Measurements from ENCODE around the gene MVB12B. TPM values are rescaled to one million over a fixed set of nuclear protein-coding genes. Genes with fewer than 3 reads are reported as not detected.

MVB12B gene
- polyA plus RNA-seq, 1 experiment: 4.4 TPM

DNA sequence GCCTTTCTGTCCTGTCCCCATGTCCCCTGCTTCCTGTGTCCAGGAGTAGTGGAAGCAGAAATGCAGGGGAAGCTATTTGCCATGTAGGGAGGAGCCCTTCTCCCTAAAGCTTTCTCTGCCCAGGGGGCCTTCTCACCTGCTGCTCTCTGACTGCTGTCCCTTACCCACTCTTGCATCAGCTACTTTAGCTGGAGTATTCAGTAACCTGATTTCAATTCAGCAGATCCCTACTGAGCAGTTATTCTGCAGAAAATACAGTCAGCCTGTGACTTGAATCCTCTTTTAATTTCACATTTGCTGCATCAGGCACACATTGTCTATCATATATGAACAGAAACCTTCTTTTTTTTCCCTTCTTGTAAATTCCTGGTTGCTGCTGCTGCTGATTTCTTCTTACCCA, 90.4 kb downstream of the MVB12B start:
- no peak overlapping the region for H3K4me3 ChIP-seq (ENCODE audit: low read depth, low read length)
- ChIA-PET CTCF (no interaction called here), POLR2A (no interaction called here)
- H3K9me3 ChIP-seq (ENCODE audit: control insufficient read depth, insufficient read depth, low read length): no peaks in the 10 kb centered on the region; the same call in 1 of the 2 replicates
- H3K27ac ChIP-seq (ENCODE audit: low read depth, low read length): no peak overlapping the region
- H3K27me3 ChIP-seq (ENCODE audit: control insufficient read depth, insufficient read depth, low read length): no peaks in the 10 kb centered on the region
- no peak for DNase-seq (ENCODE audit: low read depth, low spot score)
- TF ChIP-seq, protein P1, sequence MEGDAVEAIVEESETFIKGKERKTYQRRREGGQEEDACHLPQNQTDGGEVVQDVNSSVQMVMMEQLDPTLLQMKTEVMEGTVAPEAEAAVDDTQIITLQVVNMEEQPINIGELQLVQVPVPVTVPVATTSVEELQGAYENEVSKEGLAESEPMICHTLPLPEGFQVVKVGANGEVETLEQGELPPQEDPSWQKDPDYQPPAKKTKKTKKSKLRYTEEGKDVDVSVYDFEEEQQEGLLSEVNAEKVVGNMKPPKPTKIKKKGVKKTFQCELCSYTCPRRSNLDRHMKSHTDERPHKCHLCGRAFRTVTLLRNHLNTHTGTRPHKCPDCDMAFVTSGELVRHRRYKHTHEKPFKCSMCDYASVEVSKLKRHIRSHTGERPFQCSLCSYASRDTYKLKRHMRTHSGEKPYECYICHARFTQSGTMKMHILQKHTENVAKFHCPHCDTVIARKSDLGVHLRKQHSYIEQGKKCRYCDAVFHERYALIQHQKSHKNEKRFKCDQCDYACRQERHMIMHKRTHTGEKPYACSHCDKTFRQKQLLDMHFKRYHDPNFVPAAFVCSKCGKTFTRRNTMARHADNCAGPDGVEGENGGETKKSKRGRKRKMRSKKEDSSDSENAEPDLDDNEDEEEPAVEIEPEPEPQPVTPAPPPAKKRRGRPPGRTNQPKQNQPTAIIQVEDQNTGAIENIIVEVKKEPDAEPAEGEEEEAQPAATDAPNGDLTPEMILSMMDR (IDR thresholded peaks at IDR 0.05; ENCODE audit: low read depth, low read length): no peak

DNA sequence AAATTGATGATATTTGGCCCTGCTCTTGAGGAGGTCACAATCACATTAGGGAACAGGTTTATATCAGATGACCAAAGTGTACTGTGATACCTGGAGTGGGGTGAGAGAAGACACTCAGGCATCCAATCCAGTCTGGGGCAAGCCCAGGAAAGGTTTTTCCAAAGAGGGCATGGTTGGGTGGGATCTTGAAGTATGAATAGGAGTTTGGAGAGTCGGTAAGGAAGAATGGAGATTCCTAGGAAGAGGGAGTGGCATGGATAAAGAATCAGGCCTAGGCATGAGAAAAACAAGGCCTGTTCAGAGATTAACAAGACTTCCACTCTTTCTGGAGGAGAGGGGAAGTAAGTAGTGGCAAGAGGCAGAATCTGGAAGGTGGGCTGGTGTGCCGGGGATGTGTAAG, 91.1 kb downstream of the MVB12B start:
- DNase-seq (ENCODE audit: low read depth, low spot score): no peak
- TF ChIP-seq, protein P1 (IDR thresholded peaks at IDR 0.05; ENCODE audit: low read depth, low read length): no peak
- Histone ChIP-seq H3K27me3 (ENCODE audit: control insufficient read depth, insufficient read depth, low read length) (no peaks in the 10 kb centered on the region), H3K9me3 (ENCODE audit: control insufficient read depth, insufficient read depth, low read length) (no peaks in the 10 kb centered on the region; the same call in 1 of the 2 replicates), H3K4me3 (ENCODE audit: low read depth, low read length) (no peak overlapping the region), H3K27ac (ENCODE audit: low read depth, low read length) (no peak overlapping the region)
- ChIA-PET POLR2A (no interaction called here), CTCF (no interaction called here)

DNA sequence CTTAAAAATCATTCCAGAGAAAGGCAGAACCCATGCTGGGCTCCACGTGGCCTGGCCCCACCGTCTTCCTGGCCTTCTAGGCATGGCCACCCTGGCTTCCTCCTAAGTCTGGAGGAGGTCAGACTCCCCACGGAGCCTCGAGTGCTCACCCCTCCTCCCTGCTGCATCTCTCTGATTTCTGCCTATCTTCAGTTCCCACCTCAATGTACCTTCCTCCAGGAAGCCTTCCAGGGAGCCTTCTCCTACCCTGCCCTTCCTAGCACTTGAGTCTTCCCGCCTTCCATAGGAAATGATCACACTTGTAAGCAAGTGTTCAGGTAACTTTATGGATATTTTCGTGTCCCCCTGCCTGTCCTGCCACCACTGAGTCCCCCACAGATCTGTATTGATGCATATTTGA, 92.0 kb downstream of the MVB12B start:
- CTCF ChIA-PET: no interaction called here

DNA sequence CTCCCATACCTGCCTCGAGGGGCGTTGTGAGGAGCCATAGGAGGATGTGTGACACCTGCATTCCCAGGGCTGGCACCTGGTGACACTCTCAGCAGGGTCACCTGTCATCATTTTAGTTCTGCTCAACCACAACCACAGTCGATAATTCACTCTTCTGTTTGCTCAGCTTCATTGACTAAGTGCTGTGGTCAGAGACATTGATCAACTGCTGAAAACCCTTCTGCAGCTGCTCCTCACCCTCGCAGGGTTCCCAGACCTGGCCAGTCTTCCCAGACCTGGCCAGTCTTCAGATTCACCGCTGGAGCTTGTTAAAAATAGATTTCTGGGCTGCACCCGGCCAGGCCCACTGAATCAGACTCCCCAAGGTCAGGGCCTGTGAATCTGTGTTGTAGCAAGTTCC, 92.8 kb downstream of the MVB12B start:
- H3K27ac ChIP-seq (ENCODE audit: low read depth, low read length): no peak overlapping the region
- TF ChIP-seq, protein P1 (IDR thresholded peaks at IDR 0.05; ENCODE audit: low read depth, low read length): no peak
- H3K27me3 ChIP-seq (ENCODE audit: control insufficient read depth, insufficient read depth, low read length): no peaks in the 10 kb centered on the region
- H3K4me3 ChIP-seq (ENCODE audit: low read depth, low read length): no peak overlapping the region
- POLR2A ChIA-PET: no interaction called here
- DNase-seq (ENCODE audit: low read depth, low spot score): no peak
- CTCF ChIA-PET: interaction anchor here (0.6 to 2.2 kb wide), 2 partner anchors 12 to 21 kb away, joined by 3 to 5 read pairs; no protein-coding TSS in a partner anchor
- H3K9me3 ChIP-seq (ENCODE audit: control insufficient read depth, insufficient read depth, low read length): no peaks in the 10 kb centered on the region; the same call in 1 of the 2 replicates

More for the DNA sequence above, 92.0 kb downstream of the MVB12B start:
- TF ChIP-seq, protein P1 (IDR thresholded peaks at IDR 0.05; ENCODE audit: low read depth, low read length): no peak
- DNase-seq (ENCODE audit: low read depth, low spot score): no peak
- no peak overlapping the region for H3K4me3 ChIP-seq (ENCODE audit: low read depth, low read length)
- H3K27me3 ChIP-seq (ENCODE audit: control insufficient read depth, insufficient read depth, low read length): no peaks in the 10 kb centered on the region
- H3K27ac ChIP-seq (ENCODE audit: low read depth, low read length): no peak overlapping the region
- POLR2A ChIA-PET: no interaction called here
- no peaks in the 10 kb centered on the region; the same call in 1 of the 2 replicates for H3K9me3 ChIP-seq (ENCODE audit: control insufficient read depth, insufficient read depth, low read length)

DNA sequence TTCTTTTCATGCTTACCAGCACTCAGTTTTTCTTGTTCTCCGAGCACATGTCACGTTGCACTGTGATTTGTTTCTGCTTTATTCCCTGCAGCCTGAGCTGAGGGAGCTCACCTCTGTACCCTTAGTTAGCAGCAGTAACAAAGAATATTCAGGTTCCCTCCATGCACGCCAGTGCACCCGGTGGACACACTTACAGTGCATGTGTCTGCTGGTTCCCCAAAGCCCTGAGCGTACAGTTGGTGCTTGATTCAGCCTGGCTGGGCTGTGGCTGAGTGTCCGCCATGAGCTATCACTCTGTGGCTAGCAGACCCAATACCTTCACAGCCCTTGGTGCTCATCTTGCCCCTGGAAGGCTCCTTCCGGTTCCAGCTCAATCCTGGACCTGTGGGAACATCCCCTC, 93.5 kb downstream of the MVB12B start:
- H3K27ac ChIP-seq (ENCODE audit: low read depth, low read length): no peak overlapping the region
- DNase-seq (ENCODE audit: low read depth, low spot score): no peak
- H3K4me3 ChIP-seq (ENCODE audit: low read depth, low read length): no peak overlapping the region
- TF ChIP-seq, protein P1 (IDR thresholded peaks at IDR 0.05; ENCODE audit: low read depth, low read length): no peak
- CTCF ChIA-PET: interaction anchor here (0.6 to 2.2 kb wide), 2 partner anchors 21 to 93 kb away, joined by 4 to 5 read pairs; no protein-coding TSS in a partner anchor
- POLR2A ChIA-PET: no interaction called here
- no peaks in the 10 kb centered on the region; the same call in 1 of the 2 replicates for H3K9me3 ChIP-seq (ENCODE audit: control insufficient read depth, insufficient read depth, low read length)
- no peaks in the 10 kb centered on the region for H3K27me3 ChIP-seq (ENCODE audit: control insufficient read depth, insufficient read depth, low read length)

Measured in AG04450 (cell line).